K562 (cell line): ENCODE results near the gene PLXNB2. TPM values are rescaled to one million over a fixed set of nuclear protein-coding genes. Genes with fewer than 3 reads are reported as not detected.

Experiments used
- ATAC-seq: fragments of 200-7000 bp; cut with Tn5 transposase; 3 replicates; pipeline ENCODE4 v1.9.1; 2020; ENCODE audit warnings: moderate library complexity
- BruUV-seq: library from RNA; stranded (reverse); fragments of 400-500 nt; replicated peaks from 2 replicates; lab custom pipeline; 2021; lab: Mats Ljungman, UMichigan
- CTCF ChIA-PET: fragments of 300-600 bp; formaldehyde crosslinking; extraction: SDS; loops from one replicate; lab custom pipeline; 2021; ENCODE audit warnings: low intra/inter-chr PET ratio; lab: Yijun Ruan, JAX
- POLR2A ChIA-PET: fragments of 300-600, 350-650 bp; sonication (Branson Sonifier 250); formaldehyde crosslinking; extraction: SDS; loops from one replicate; lab custom pipeline; 2021; ENCODE audit warnings: antibody characterized with exemption, inconsistent platforms; lab: Yijun Ruan, JAX
- DNase-seq, 4 experiments: peaks; one replicate each; pipeline versions ENCODE4 v3.0.0 to v3.0.0-alpha.2; 2011 to 2018; ENCODE audit warnings: low spot score in 3 of 4, mixed read lengths in 3 of 4; ENCODE audit errors: extremely low read depth in 1 of 4
- FAIRE-seq: peaks from 2 replicates; lab custom pipeline; 2011; peaks lifted over from hg19 to GRCh38; lab: Jason Lieb, UNC
- H2AFZ ChIP-seq: 2 replicates; pipeline ENCODE4 v1.6.0; 2011; ENCODE audit warnings: low read depth, low read length, control low read depth, inconsistent platforms
- H3K27ac ChIP-seq: fragments of 200-600 bp; 3 replicates; pipeline ENCODE4 v1.8.0; 2011; ENCODE audit warnings: low read depth, mild to moderate bottlenecking, control low read depth, inconsistent platforms, low read length, moderate library complexity, mixed read lengths; ENCODE audit errors: extremely low read depth
- H3K27me3 ChIP-seq, 2 experiments: fragments of 300-600 bp in 1 of 2; 2 replicates in 1 of 2; 3 replicates in 1 of 2; pipeline versions ENCODE4 v1.6.0 to v1.8.0; 2011; ENCODE audit warnings: inconsistent platforms in 2 of 2, low read length in 2 of 2, mild to moderate bottlenecking in 1 of 2, mixed read lengths in 1 of 2, moderate library complexity in 1 of 2; ENCODE audit not compliant: control insufficient read depth in 2 of 2, insufficient read depth in 2 of 2
- H3K36me3 ChIP-seq: fragments of 300-600 bp; 3 replicates; pipeline ENCODE4 v1.8.0; 2011; ENCODE audit warnings: mild to moderate bottlenecking, low read length, inconsistent platforms; ENCODE audit not compliant: control insufficient read depth, insufficient read depth
- H3K4me1 ChIP-seq, 2 experiments: fragments of 200-600 bp in 1 of 2; replicated peaks in 1 of 2; 2 replicates in 1 of 2; 3 replicates in 1 of 2; pipeline versions ENCODE4 v1.5.1 to v1.8.0; 2011; ENCODE audit warnings: inconsistent platforms in 2 of 2, low read length in 2 of 2, mild to moderate bottlenecking in 1 of 2, mixed read lengths in 1 of 2, moderate library complexity in 1 of 2; ENCODE audit not compliant: control insufficient read depth in 2 of 2, insufficient read depth in 2 of 2
- H3K4me2 ChIP-seq: 2 replicates; pipeline ENCODE4 v1.6.1; 2011; ENCODE audit warnings: low read length, control low read depth, inconsistent platforms, mixed read lengths; ENCODE audit not compliant: insufficient read depth
- H3K4me3 ChIP-seq: fragments of 200-600 bp; sonication (generic), shearing (Covaris generic); 2 replicates; pipeline ENCODE4 v1.5.1; 2016; ENCODE audit warnings: control low read depth, inconsistent platforms
- H3K79me2 ChIP-seq: fragments of 200-600 bp; 3 replicates; pipeline ENCODE4 v1.8.0; 2011; ENCODE audit warnings: low read length, inconsistent platforms; ENCODE audit not compliant: control insufficient read depth, insufficient read depth
- H3K9ac ChIP-seq, 2 experiments: 2 replicates each; pipeline versions ENCODE4 v1.6.0 to v1.6.1; 2011; ENCODE audit warnings: low read depth in 2 of 2, low read length in 2 of 2, control low read depth in 1 of 2, inconsistent platforms in 1 of 2, mild to moderate bottlenecking in 1 of 2, mixed read lengths in 1 of 2; ENCODE audit not compliant: insufficient read depth in 1 of 2
- H3K9me1 ChIP-seq: one replicate; pipeline ENCODE4 v1.6.0; 2011; ENCODE audit warnings: inconsistent platforms, mild to moderate bottlenecking, low read length, moderate library complexity; ENCODE audit not compliant: control insufficient read depth, insufficient read depth
- H3K9me3 ChIP-seq: replicated peaks from 2 replicates; pipeline ENCODE4 v1.5.1; 2011; ENCODE audit warnings: low read depth, low read length, inconsistent platforms; ENCODE audit not compliant: control insufficient read depth, insufficient read depth
- H4K20me1 ChIP-seq: replicated peaks from 2 replicates; pipeline ENCODE4 v1.6.1; 2011; ENCODE audit warnings: low read length, inconsistent platforms, mixed read lengths; ENCODE audit not compliant: control insufficient read depth, insufficient read depth
- CTCFL ChIP-seq: IDR thresholded peaks from 2 replicates; pipeline ENCODE4 v1.6.1; 2011; ENCODE audit warnings: borderline replicate concordance, low read depth, mild to moderate bottlenecking, moderate library complexity, low read length; ENCODE audit not compliant: insufficient read depth, poor library complexity, severe bottlenecking
- KAT7 ChIP-seq: sonication (generic); formaldehyde crosslinking; IDR thresholded peaks from 2 replicates; pipeline ENCODE4 v1.8.0; 2022; ENCODE audit warnings: missing genetic modification reagents, mild to moderate bottlenecking, borderline replicate concordance
- LCOR ChIP-seq: sonication (generic); formaldehyde crosslinking; IDR thresholded peaks from 2 replicates; pipeline ENCODE4 v1.8.0; 2022; ENCODE audit warnings: mild to moderate bottlenecking, missing genetic modification reagents
- NFE2L1 ChIP-seq: fragments of 450-650 bp; IDR thresholded peaks from 2 replicates; pipeline ENCODE4 v1.6.1; 2016; ENCODE audit warnings: missing genetic modification characterization, low read depth, mild to moderate bottlenecking, missing compliant biosample characterization, moderate library complexity, borderline replicate concordance
- RBBP5 ChIP-seq: fragments of 200-600 bp; sonication (generic); IDR thresholded peaks from 2 replicates; pipeline ENCODE4 v1.6.1; 2012; ENCODE audit warnings: borderline replicate concordance, mild to moderate bottlenecking, low read length, control low read depth, inconsistent platforms; ENCODE audit not compliant: insufficient read depth, poor library complexity, severe bottlenecking
- RBFOX2 ChIP-seq: fragments of 200-400 bp; formaldehyde crosslinking; IDR thresholded peaks from 2 replicates; pipeline ENCODE4 v1.6.1; 2017; ENCODE audit warnings: low read depth, mild to moderate bottlenecking, low read length, moderate library complexity
- TEAD1 ChIP-seq, 2 experiments: fragments of 450-650 bp in 1 of 2; sonication (generic) in 1 of 2; formaldehyde crosslinking; IDR thresholded peaks; 2 replicates each; pipeline versions ENCODE4 v1.4.0 to v1.8.0; 2020 to 2022; ENCODE audit warnings: mild to moderate bottlenecking in 2 of 2, missing genetic modification reagents in 1 of 2
- VEZF1 ChIP-seq: fragments of 200-800 bp; sonication (Bioruptor generic); IDR thresholded peaks from 2 replicates; pipeline ENCODE4 v1.6.1; 2017; ENCODE audit warnings: missing genetic modification characterization, missing compliant biosample characterization
- WGBS: fragments of 100-300 bp; shearing (Covaris generic); methylation state at CpG from one replicate; pipeline ENCODE4 v1.1.6; 2016; ENCODE audit warnings: low coverage, mixed read lengths; ENCODE audit not compliant: insufficient coverage; ENCODE audit errors: missing lambda C conversion rate; 5-methylcytosine and 5-hydroxymethylcytosine counted together
- in situ Hi-C: fragments of 300-500 bp; cut with MboI; formaldehyde crosslinking; loops from 4 replicates; pipeline ENCODE4 v1.15.0; 2018; ENCODE audit warnings: inconsistent platforms, mixed read lengths
- intact Hi-C: fragments of 100-400 bp; cut with micrococcal nuclease; formaldehyde crosslinking; loops from 2 replicates; pipeline ENCODE4 v1.14.2; 2022
- polyA plus RNA-seq, 8 experiments: library from polyadenylated mRNA; depleted of rRNA in 4 of 8; stranded (reverse) in 5 of 8; unstranded in 3 of 8; fragments of >200 nt; fragmentation: Nextera tagmentation in 2 of 8; fragmentation: Illumina TruSeq in 1 of 8; extraction: Ambion mirVana in 2 of 8; extraction: Trizol in 1 of 8; gene quantifications; 2 replicates each; pipeline versions ENCODE4 v1.2.1 to v1.2.3, GENCODE V29; 2011 to 2014; ENCODE audit warnings: inconsistent platforms in 1 of 8, missing spikeins in 1 of 8
- total RNA-seq, 7 experiments: library from RNA; depleted of rRNA in 6 of 7; stranded (reverse); fragments of >200 nt in 6 of 7; fragmentation: Illumina TruSeq in 2 of 7; extraction: Trizol in 2 of 7; gene quantifications; 2 replicates each; pipeline versions ENCODE4 v1.2.1 to v1.2.3, GENCODE V29; 2011 to 2021; ENCODE audit warnings: low replicate concordance in 1 of 7
- TF ChIP-seq, protein P1 (sequence below), 3 experiments: IDR thresholded peaks in 2 of 3; conservative IDR thresholded peaks in 1 of 3; 2 replicates each; pipeline ENCODE4 v1.5.1; 2011 to 2012; ENCODE audit warnings: low read length in 3 of 3, mild to moderate bottlenecking in 3 of 3, control low read depth in 2 of 3, improper control_type of control experiment in 1 of 3, inconsistent platforms in 1 of 3, low read depth in 1 of 3, mixed read lengths in 1 of 3, moderate library complexity in 1 of 3; ENCODE audit not compliant: insufficient read depth in 2 of 3

Gene PLXNB2
- total and polyA plus RNA-seq, 9 of the 15 experiments (the other 6 are each of a cell fraction or from before 2014, with no cell fraction given), result 0.15 to 45.1 (median 13.6) TPM

- no peaks in the 10 kb centered on the region for H3K9me3 ChIP-seq
- H2AFZ ChIP-seq, result peak within 1 kb of the TSS; percentile 83
- intact Hi-C loops (loop anchor here (5.0 kb wide), 1 partner anchor 55 kb away; the partner anchor contains the start of gene MAPK11), in situ Hi-C loops (loop anchor here (5.0 kb wide), 1 partner anchor 55 kb away; the partner anchor contains the start of gene MAPK11)
- H3K9me1 ChIP-seq, result no peaks in the 10 kb centered on the region
- DNase-seq (peak; percentile 76 to 82 (median 79)), FAIRE-seq (no peak), ATAC-seq (peak; percentile 87)
- H3K79me2 ChIP-seq, result peaks cover 26% of the 10 kb centered on the region
- H3K4me3 ChIP-seq, result peak within 1 kb of the TSS; percentile 60
- H4K20me1 ChIP-seq, result no peaks in the 10 kb centered on the region
- ChIA-PET CTCF (interaction anchor here (0.8 to 1.0 kb wide), 2 partner anchors 16 to 51 kb away, joined by 3 to 4 read pairs; partner anchors contain the start of gene PPP6R2), POLR2A (interaction anchor here (0.6 to 1.0 kb wide), 4 partner anchors 35 to 380 kb away, joined by 3 read pairs; no protein-coding TSS in a partner anchor)
- H3K4me1 ChIP-seq, result peaks cover 2 to 28% of the 10 kb centered on the region in 2 experiments; a peak in 4 of 5 replicates
- H3K9ac ChIP-seq, result peak within 1 kb of the TSS; percentile 92 to 98
- no peaks in the 10 kb centered on the region for H3K36me3 ChIP-seq
- H3K27ac ChIP-seq, result peak within 1 kb of the TSS; percentile 88
- WGBS, result under 1% methylated on average over 34 of the region's 105 CpGs
- no peaks in the 10 kb centered on the region for H3K27me3 ChIP-seq
- peak within 1 kb of the TSS; percentile 81 for H3K4me2 ChIP-seq
- TSS peak; percentile 67 for BruUV-seq
- TF ChIP-seq TEAD1 (CRISPR knock-in tag; IDR thresholded peaks at IDR 0.05) (peak in 1 of 2 experiments; percentile 42; a peak in 1 of 4 replicates), LCOR (CRISPR knock-in tag) (peak; percentile 59; the same call in 1 of the 2 replicates), VEZF1 (peak; percentile 80), RBFOX2 (peak; percentile 86), RBBP5 (peak; percentile 54), CTCFL (peak; percentile 80), KAT7 (CRISPR knock-in tag) (0 out of 2 replicates have a peak, but pooled peaks have one; percentile 43), NFE2L1 (tag) (no peak)
- TF ChIP-seq, protein P1, sequence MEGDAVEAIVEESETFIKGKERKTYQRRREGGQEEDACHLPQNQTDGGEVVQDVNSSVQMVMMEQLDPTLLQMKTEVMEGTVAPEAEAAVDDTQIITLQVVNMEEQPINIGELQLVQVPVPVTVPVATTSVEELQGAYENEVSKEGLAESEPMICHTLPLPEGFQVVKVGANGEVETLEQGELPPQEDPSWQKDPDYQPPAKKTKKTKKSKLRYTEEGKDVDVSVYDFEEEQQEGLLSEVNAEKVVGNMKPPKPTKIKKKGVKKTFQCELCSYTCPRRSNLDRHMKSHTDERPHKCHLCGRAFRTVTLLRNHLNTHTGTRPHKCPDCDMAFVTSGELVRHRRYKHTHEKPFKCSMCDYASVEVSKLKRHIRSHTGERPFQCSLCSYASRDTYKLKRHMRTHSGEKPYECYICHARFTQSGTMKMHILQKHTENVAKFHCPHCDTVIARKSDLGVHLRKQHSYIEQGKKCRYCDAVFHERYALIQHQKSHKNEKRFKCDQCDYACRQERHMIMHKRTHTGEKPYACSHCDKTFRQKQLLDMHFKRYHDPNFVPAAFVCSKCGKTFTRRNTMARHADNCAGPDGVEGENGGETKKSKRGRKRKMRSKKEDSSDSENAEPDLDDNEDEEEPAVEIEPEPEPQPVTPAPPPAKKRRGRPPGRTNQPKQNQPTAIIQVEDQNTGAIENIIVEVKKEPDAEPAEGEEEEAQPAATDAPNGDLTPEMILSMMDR (IDR thresholded peaks at IDR 0.05 in 2 of 3, conservative IDR thresholded peaks at IDR 0.05 in 1 of 3; ENCODE audit: insufficient read depth in 2 of 3, low read depth in 1 of 3, low read length in 3 of 3), result peak in 2 of 3 experiments; percentile 54 to 70; a peak in 4 of 6 replicates
Measured at GRCh38 chr22:50326956-50327710, 19.7 kb upstream of the PLXNB2 start, which contains the start of gene DENND6B. DENND6B (minus strand) TSS chr22:50327012; CDS start chr22:50326988, 24 bp downstream.
